AG09319 (cell line): ENCODE data around the gene PCDHGB6.
A peak's percentile ranks its signal among the peaks of the same experiment; 100 is the strongest.
"Not testable (repeated sequence)": the region's sequence is repeated elsewhere in the genome, so short reads cannot be mapped to it uniquely, and the experiment has no call there.

Experiments used
- DNase-seq: peaks from one replicate; pipeline ENCODE4 v3.0.0-alpha.2; 2010; ENCODE audit warnings: low read depth; ENCODE audit errors: extremely low read depth
- TF ChIP-seq, protein P1 (sequence below): IDR thresholded peaks from 2 replicates; pipeline ENCODE4 v1.5.1; 2011; ENCODE audit warnings: low read depth, mild to moderate bottlenecking, inconsistent platforms, low read length, moderate library complexity

Gene PCDHGB6

DNA sequence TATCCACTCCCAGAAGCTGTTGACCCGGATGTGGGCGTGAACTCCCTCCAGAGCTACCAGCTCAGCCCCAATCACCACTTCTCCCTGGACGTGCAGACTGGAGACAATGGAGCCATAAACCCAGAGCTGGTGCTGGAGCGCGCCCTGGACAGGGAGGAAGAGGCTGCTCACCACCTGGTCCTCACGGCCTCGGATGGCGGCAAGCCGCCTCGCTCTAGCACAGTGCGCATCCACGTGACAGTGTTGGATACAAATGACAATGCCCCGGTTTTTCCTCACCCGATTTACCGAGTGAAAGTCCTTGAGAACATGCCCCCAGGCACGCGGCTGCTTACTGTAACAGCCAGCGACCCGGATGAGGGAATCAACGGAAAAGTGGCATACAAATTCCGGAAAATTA, 14.6 kb upstream of the PCDHGB6 start:
- TF ChIP-seq, protein P1, sequence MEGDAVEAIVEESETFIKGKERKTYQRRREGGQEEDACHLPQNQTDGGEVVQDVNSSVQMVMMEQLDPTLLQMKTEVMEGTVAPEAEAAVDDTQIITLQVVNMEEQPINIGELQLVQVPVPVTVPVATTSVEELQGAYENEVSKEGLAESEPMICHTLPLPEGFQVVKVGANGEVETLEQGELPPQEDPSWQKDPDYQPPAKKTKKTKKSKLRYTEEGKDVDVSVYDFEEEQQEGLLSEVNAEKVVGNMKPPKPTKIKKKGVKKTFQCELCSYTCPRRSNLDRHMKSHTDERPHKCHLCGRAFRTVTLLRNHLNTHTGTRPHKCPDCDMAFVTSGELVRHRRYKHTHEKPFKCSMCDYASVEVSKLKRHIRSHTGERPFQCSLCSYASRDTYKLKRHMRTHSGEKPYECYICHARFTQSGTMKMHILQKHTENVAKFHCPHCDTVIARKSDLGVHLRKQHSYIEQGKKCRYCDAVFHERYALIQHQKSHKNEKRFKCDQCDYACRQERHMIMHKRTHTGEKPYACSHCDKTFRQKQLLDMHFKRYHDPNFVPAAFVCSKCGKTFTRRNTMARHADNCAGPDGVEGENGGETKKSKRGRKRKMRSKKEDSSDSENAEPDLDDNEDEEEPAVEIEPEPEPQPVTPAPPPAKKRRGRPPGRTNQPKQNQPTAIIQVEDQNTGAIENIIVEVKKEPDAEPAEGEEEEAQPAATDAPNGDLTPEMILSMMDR: no peak
- DNase-seq: no peak

DNA sequence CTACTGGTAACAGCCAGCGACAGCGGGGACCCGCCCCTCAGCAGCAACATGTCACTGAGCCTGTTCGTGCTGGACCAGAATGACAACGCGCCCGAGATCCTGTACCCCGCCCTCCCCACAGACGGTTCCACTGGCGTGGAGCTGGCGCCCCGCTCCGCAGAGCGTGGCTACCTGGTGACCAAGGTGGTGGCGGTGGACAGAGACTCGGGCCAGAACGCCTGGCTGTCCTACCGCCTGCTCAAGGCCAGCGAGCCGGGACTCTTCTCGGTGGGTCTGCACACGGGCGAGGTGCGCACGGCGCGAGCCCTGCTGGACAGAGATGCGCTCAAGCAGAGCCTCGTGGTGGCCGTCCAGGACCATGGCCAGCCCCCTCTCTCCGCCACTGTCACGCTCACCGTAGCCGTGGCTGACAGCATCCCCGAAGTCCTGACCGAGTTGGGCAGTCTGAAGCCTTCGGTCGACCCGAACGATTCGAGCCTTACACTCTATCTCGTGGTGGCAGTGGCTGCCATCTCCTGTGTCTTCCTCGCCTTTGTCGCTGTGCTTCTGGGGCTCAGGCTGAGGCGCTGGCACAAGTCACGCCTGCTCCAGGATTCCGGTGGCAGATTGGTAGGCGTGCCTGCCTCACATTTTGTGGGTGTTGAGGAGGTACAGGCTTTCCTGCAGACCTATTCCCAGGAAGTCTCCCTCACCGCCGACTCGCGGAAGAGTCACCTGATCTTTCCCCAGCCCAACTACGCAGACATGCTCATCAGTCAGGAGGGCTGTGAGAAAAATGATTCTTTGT, 13.2 kb upstream of the PCDHGB6 start:
- DNase-seq: not testable (repeated sequence)

GRCh38 chr5:141397756-141398551, 9.9 kb upstream of the PCDHGB6 start, which contains the start of gene PCDHGB5:
PCDHGB5 (plus strand) TSS chr5:141397947; CDS start chr5:141398128, 181 bp downstream.
- not testable (repeated sequence) for DNase-seq
- TF ChIP-seq, protein P1: peak; percentile 51

- no peak for DNase-seq
Measured at GRCh38 chr5:141398608-141399007, 9.2 kb upstream of the PCDHGB6 start.

DNA sequence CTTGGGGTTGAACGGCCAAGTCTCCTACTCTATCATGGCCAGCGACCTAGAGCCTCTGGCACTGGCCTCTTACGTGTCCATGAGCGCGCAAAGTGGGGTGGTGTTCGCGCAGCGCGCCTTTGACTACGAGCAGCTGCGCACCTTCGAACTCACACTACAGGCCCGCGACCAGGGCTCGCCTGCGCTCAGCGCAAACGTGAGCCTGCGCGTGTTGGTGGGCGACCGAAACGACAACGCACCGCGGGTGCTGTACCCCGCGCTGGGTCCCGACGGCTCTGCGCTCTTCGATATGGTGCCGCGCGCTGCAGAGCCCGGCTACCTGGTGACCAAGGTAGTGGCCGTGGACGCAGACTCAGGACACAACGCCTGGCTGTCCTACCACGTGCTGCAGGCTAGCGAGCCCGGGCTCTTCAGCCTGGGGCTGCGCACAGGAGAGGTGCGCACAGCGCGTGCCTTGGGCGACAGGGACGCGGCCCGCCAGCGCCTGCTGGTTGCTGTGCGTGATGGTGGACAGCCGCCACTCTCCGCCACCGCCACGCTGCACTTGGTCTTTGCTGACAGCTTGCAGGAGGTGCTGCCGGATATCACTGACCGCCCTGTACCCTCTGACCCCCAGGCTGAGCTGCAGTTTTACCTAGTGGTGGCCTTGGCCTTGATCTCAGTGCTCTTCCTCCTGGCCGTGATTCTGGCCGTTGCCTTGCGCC, 8.1 kb upstream of the PCDHGB6 start:
- DNase-seq: no peak
- TF ChIP-seq, protein P1: no peak

More at GRCh38 chr5:141398608-141399007, 9.2 kb upstream of the PCDHGB6 start:
- TF ChIP-seq, protein P1: no peak

DNA sequence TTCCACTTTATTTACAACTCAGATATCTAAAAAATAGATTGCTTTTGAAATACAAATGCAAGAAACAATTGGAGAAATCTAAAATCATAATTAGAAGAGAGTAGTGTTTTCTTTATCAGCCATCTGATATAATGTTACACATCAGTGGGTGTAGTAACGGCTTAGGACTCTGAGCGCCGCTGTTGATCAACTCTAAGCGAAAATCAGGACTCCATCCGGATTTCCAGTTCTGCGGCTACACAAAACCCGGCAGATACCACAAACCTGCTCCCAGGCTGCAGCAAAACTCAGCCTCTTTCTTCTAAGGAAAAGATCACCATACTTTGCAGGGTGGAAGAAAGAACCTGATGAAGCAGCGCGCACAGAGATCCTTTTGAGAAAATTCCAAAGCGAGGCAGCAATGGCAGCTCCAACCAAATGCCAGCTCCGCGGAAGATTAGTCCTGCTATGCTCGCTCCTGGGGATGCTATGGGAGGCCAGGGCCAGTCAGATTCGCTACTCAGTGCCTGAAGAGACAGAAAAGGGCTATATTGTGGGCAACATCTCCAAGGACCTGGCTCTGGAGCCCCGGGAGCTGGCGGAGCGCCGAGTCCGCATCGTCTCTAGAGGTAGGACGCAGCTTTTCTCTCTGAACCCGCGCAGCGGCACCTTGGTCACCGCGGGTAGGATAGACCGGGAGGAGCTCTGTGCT, 5.1 kb upstream of the PCDHGB6 start, which contains the start of gene PCDHGA9:
Gene PCDHGA9, plus strand, starts transcription at position 226 of the 691 bp plus-strand sequence. Its CDS starts 175 bp downstream, at position 401.
- no peak for DNase-seq
- TF ChIP-seq, protein P1: peak; percentile 36

DNA sequence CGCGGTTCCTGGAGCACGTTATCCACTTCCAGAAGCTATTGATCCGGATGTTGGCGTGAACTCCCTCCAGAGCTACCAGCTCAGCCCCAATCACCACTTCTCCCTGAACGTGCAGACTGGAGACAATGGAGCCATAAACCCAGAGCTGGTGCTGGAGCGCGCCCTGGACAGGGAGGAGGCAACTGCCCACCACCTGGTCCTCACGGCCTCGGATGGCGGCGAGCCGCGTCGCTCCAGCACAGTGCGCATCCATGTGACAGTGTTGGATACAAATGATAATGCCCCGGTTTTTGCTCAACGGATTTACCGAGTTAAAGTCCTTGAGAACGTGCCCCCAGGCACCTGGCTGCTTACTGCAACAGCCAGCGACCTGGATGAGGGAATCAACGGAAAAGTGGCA, 4.4 kb upstream of the PCDHGB6 start:
- no peak for DNase-seq
- TF ChIP-seq, protein P1: no peak
